Suppressor macrophage (primary cell): ENCODE measurements around the gene BARX2.
A peak's percentile ranks its signal among the peaks of the same experiment; 100 is the strongest.

ENCODE experiments used
- DNase-seq, 4 experiments: peaks; one replicate each; pipeline ENCODE4 v3.0.0-alpha.2; 2020 to 2022

Gene BARX2

GRCh38 chr11:129374081-129374992, 1.3 kb upstream of the BARX2 start:
- DNase-seq, result peak in 1 of 4 experiments; percentile 5

- peak in 1 of 4 experiments; percentile 10 for DNase-seq
Observed at GRCh38 chr11:129374993-129375750, 476 bp upstream of the BARX2 start.

- DNase-seq, result no peak
Observed at GRCh38 chr11:129376658-129377341, 1.2 kb downstream of the BARX2 start.

DNA sequence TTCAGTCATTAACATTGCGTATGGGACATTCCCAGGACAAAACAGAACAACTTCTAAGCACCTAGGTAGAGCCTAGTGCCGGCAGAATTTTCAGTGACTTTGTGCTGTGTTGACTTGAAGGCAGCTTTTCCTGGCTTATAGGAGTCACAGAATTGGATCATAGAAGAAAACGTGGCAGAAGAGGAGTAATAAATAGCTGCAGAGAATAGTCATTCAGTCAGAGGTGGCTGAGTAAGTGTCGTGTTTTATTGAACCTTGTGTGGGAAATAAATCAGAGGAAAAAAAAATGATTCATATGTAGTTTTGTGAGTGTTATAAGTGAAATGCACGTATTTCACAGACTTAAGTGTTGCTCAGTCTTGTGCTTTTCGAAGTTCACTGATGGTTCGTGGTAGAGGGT, 2.1 kb downstream of the BARX2 start:
- DNase-seq, result no peak

DNA sequence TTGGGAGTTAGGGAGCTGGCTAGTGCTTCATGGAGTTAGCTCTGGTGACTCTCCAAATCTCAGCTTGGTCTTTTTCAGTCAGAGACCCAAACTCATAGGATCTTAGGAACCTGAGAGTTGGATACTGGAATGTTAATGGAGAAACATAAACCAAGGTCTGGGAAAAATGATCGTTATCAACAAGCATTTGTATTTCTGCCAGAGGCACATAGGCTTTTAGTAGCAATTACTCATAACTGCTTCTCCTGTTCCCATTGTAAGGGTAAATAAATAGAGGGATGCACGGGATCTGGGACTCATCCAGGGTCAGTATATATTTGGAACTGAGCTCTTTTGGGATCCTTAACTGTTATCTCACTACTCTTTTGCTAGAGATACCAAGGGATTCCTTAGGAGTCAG, 4.8 kb downstream of the BARX2 start:
- DNase-seq, result no peak

GRCh38 chr11:129382583-129382982, 6.9 kb downstream of the BARX2 start:
- no peak for DNase-seq

DNA sequence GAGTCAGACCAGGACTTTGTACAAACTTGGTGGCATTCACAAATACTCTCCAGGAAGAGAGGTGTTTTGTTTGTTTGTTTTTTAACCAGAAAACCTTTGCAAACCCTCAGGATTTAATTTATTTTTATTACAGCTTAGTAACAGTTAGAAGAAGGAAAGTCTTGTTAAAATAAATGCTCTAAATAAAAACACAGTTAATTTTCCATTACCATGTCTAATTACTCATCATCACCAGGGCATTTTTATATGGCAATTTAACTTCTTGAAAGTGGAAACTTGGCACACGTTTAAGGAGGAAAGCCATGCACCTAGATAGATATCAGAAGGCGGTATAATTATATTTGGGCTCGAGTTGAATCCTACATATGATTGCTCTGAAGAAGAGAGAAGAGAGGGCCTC, 7.4 kb downstream of the BARX2 start:
- DNase-seq, result no peak

DNA sequence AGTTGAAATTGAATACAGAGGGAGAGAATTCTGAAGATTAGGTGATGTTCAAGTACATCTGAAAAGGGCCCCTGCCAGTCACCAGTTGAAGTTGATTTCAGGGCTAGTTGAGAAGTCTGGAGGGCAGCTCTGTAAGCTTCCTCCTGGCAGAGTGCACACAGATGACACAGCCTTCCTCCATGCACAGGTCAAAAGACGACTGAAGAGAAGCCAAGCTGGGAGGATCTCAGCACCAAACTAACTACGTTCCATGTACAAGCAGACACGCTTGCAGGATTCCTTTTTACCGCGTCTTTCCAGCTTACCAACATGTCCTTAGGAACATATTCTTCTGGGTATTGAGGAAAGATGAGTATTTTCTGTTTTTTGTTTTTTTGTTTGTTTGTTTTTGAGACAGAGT, 7.9 kb downstream of the BARX2 start:
- no peak for DNase-seq

- no peak for DNase-seq
Observed at GRCh38 chr11:129384415-129384814, 8.8 kb downstream of the BARX2 start.

DNA sequence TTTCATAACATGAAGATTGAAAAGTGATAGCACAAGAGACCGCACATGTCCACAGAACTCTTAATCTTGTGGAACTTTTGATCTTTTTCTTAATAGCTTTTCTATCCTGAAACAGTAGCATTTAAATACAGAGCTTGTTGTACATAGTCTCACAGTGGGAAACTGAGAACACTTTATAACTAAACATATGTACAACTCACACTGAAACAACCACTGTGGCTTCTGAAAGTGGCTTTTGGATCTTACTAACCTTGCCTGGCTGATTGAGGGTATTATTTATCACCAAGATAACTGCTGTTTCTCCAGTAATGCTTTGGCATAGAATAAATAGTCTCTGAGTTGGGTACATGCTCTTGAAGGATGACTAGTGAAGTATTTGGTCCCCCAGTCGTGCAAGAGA, 10.2 kb downstream of the BARX2 start:
- no peak for DNase-seq

DNA sequence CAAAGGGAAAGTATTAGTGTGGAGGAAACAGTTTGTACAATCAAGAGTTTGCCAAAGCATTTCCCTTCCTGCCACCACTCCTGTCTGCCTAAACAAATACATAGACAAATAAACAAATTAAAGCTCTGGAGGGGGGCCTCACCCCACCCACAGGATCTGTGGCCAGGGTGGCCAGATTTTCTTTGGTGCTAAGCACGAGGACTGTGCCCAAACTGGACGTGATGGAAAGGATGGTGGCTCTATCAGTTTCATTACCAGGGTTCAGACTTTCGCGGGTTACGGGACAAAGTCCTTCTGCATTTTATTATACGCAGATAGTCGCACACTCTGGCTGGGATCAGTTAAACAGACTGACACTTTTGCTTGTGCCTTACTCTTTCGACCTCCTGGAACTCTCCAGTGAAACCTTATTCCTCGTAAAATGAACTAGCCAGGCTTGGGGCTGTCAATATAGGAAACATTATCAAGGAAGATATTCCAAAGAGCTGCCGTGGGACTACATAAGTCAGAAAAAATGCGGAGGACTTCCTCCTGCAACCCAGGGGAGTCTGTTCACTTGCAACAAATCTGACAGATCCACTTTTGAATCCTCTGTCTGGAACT, 11.2 kb downstream of the BARX2 start:
- no peak for DNase-seq

DNA sequence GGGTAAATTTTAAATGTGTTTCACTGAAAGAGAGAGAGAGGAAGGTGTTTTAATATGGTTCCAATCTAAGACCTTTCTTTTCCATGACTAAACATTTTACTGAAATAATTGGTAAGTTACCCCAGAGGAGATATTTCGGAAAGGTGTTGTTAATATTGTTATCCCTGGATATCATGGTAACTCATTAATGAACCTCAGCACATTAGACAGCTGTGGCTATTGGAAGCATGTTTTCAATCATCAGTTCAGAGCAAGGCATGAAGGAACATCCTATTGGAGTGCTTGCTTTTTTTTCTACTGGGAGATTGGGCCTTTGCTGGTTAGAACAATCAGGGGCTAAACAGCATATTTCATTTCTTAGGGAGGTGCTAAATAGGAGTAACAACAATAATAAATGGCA, 11.8 kb downstream of the BARX2 start:
- DNase-seq, result no peak

- no peak for DNase-seq
Observed at GRCh38 chr11:129388824-129389223, 13.2 kb downstream of the BARX2 start.

GRCh38 chr11:129390303-129390821, 14.7 kb downstream of the BARX2 start:
- DNase-seq, result no peak

- no peak for DNase-seq
Observed at GRCh38 chr11:129391360-129391759, 15.7 kb downstream of the BARX2 start.

DNA sequence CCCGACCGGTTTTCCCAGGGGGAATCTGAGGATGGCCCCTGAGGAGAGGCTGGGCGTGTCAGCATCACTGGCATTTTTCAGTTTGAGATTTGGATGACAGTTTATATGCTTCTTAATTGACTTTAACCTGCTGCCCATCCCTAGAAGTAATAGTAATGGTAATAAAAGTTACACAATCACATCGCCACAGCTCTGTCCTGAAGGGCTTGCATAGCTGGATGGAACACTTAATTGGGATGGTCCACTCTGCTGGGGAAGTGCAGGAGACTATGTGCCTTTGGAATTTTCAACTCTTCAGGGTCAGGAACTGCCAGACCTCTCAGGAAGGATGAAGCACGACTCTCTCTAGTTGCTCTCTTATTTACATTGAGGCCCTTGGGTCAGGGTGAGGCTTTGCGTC, 16.2 kb downstream of the BARX2 start:
- no peak for DNase-seq

GRCh38 chr11:129392995-129393394, 17.3 kb downstream of the BARX2 start:
- no peak for DNase-seq

DNA sequence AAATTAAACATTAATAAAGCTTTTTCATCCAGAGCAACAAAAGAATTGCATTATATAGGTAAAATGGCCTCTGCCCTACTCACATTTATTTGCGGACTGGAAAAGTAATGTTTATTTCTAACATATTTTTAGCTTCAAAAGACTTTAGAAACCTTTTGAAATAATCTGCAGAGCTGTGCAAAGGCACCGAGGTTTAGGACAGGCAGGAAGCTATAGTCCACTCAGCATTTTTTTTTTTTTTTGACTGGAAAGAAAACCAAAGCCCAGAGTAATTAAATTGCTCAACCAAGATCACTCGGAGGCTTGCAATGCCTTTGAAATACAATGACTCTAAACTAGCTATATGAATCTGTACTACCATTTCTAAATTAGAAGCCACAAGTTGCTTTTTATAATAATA, 19.1 kb downstream of the BARX2 start:
- DNase-seq, result no peak

- DNase-seq, result no peak
Observed at GRCh38 chr11:129395432-129395831, 19.8 kb downstream of the BARX2 start.

- no peak for DNase-seq
Observed at GRCh38 chr11:129395883-129396282, 20.2 kb downstream of the BARX2 start.

DNA sequence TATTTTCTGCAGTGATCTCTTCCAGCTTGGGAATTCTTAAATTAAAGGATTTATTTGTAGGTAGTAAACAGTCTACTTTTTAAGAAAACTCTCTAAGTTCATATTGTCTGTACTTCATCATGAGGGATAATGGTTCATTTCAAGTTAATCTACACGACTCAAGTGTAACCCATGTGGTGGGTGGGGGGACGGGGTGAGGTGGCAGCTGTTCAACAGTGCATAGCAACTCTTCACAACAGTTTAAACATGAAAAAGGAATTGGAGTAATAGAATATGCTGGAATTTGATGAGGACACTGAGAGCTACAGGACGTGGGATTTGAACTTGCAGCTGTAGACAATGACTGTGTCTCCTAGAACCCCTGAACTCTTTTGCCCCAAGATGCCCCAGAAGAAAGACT, 20.8 kb downstream of the BARX2 start:
- DNase-seq, result no peak
